KBM-7 (cell line): ENCODE measurements around the gene GATAD2A.
A peak's percentile ranks its signal among the peaks of the same experiment; 100 is the strongest.
"Not testable (repeated sequence)": the region's sequence is repeated elsewhere in the genome, so short reads cannot be mapped to it uniquely, and the experiment has no call there.

Experiments
- DNase-seq: peaks from one replicate; pipeline ENCODE4 v3.0.0-alpha.2; 2015
- in situ Hi-C: fragments of 300-500 bp; cut with MboI; formaldehyde crosslinking; loops from 2 replicates; pipeline ENCODE4 v1.14.3; 2020; ENCODE audit warnings: low sequenced_read_pairs, low pct_unique_long_range_greater_than_20kb, mixed read lengths

The GATAD2A gene, protein sequence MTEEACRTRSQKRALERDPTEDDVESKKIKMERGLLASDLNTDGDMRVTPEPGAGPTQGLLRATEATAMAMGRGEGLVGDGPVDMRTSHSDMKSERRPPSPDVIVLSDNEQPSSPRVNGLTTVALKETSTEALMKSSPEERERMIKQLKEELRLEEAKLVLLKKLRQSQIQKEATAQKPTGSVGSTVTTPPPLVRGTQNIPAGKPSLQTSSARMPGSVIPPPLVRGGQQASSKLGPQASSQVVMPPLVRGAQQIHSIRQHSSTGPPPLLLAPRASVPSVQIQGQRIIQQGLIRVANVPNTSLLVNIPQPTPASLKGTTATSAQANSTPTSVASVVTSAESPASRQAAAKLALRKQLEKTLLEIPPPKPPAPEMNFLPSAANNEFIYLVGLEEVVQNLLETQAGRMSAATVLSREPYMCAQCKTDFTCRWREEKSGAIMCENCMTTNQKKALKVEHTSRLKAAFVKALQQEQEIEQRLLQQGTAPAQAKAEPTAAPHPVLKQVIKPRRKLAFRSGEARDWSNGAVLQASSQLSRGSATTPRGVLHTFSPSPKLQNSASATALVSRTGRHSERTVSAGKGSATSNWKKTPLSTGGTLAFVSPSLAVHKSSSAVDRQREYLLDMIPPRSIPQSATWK

GRCh38 chr19:19404879-19405860 lies at the start of gene GATAD2A:
Gene GATAD2A, plus strand, starts transcription at chr19:19405675. Its CDS starts 59,671 bp downstream, at chr19:19465346.
- in situ Hi-C loops, result no loop called here
- DNase-seq, result peak; percentile 88

- in situ Hi-C loops, result no loop called here
These were observed 49.0 kb upstream of the GATAD2A start for GRCh38 chr19:19356500-19356899.

DNA sequence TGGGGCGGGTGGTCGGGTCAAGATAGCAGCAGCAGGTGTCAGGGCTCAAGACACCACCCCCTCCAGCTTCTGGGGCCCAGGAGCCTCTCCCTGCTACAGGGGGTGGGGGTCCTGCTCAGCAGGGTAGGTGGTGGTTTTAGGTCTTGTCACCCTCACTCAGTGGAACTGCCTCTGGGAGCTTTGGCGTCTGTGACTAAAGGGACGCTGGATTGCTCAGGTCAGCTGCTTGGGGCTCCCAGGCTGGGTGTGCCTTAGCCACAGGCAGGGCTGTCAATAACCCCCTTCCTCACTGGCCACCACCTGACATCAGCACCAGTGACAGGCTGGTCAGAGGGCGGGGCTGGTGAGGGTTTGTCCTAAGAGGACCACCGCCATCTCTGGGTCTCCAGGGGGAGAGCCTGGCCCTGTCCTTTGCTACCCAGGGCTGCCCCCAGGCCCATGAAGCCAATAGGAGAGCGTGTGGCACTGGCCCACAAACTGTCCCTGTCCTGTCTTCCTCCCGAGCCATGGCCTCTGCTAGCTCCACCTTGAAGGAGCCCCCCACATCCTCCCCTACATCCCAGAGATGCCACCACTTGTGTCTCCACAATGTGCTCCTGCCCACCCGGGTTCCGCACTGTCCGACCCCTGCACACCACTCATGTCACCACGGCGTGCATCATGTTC lies 48.4 kb upstream of the GATAD2A start:
- DNase-seq, result no peak
- in situ Hi-C loops, result no loop called here

More at GRCh38 chr19:19356500-19356899, 49.0 kb upstream of the GATAD2A start:
- DNase-seq, result no peak

DNA sequence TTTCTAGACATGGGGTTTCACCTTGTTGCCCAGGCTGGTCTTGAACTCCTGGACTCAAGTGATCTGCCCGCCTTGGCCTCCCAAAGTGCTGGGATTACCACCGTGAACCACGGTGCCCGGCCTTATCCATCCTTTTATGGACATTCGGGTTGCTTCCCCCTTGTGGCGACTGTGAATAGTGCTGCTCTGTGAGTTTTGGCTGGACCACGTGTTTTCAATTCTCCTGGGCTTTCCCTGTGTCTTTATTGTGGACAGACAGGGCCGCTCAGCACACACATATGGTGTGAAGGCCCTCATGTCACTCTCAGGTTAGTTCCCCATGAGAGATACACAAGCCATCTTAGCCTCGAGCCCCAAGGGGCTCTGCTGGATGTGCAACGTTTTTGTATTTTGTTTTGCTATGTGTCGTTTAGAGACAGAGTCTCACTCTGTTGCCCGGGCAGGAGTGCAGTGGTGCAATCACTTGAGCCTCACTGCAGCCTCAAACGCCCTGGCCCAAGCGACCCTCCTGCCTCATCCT lies 44.3 kb upstream of the GATAD2A start:
- DNase-seq, result peak; percentile 92
- in situ Hi-C loops, result no loop called here

- in situ Hi-C loops, result no loop called here
- no peak for DNase-seq
These were observed 43.4 kb upstream of the GATAD2A start for GRCh38 chr19:19362075-19362474.

GRCh38 chr19:19366434-19367396 lies 38.8 kb upstream of the GATAD2A start:
- in situ Hi-C loops, result no loop called here

DNA sequence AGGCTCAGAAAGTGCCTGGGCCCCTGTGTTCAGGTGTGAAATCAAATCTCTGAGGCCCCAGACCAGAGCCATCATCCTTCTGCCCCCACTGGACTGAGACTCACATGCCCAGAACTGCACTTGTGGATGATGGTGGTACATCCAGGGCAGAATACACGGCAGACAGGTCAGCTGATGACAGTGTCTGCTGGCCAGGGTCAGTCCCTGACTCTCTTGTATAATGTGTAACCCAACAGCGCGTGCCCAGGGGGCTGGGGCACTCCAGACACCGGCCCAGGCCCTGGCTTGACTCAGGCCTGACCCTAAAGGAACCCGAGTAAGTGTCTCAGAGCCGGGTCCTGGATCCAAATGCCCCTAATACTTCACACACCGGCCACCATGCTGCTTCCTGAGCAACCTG lies 37.4 kb upstream of the GATAD2A start:
- DNase-seq, result no peak
- in situ Hi-C loops, result no loop called here

More at GRCh38 chr19:19366434-19367396, 38.8 kb upstream of the GATAD2A start:
- DNase-seq, result peak; percentile 91

DNA sequence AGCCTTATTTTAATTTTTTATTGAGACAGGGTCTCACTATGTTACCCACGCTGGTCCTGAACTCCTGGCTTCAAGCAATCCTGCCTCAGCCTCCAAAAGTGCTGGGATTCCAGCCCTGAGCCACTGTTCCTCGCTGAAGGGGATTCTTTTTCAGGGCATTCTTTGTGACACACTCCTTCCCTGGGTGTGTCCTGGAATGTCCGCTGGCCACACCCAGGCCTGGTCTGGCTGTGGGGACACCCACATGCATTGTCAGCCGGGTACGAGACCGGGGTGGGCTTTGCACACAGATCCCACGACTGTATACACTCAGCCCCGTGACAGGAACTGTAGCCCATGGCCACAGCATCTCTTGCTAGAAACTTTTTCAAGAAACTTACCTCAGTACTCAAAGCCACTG lies 34.4 kb upstream of the GATAD2A start:
- DNase-seq, result no peak
- in situ Hi-C loops, result no loop called here

DNA sequence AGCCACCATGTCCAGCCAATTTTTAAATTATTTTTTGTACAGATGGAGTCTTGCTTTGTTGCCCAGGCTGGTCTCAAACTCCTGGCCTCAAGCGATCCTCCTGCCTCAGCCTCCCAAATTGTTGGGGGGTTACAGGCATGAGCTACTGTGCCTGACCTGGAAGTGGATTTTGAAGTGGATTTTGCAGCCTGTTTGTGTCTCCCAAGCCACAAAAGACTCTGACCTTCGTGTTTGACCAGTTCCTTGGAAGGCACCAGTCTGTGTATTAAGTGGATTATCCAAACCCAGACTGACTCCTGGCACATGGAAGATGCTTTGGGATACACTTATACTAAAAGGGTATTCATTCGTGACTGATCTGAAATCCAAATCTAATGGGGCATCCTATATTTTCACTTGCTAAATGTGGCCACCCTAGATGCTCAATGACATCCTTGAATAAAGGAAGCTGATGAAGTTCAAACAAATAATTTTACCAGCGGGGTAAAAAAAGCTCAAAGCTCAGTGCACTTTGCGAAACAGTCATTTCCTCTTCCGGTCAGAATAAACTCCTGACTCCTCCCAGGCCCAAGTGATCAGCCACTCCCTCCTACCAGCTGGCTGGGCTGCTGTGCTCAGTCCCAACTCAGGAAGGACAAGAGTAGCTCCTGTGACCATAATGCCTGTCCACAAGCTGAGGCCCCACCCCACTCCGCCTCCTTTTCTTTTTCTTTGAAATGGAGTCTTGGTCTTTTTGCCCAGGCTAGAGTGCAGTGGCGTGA lies 32.6 kb upstream of the GATAD2A start:
- in situ Hi-C loops, result no loop called here
- peak; percentile 85 for DNase-seq

- DNase-seq, result no peak
- in situ Hi-C loops, result no loop called here
These were observed 25.9 kb upstream of the GATAD2A start for GRCh38 chr19:19379527-19379926.

DNA sequence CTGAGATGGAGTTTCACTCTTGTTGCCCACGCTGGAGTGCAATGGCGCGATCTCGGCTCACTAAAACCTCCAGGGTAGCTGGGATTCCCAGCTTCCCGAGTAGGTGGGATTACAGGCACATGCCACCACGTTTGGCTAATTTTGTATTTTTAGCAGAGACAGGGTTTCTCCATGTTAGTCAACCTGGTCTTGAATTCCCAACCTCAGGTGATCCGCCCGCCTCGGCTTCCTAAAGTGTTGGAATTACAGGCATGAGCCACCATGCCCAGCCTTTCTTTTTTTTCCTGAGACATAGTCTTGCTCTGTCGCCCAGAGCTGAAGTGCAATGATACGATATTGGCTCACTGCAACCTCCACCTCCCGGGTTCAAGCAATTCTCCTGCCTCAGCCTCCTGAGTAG lies 25.2 kb upstream of the GATAD2A start:
- in situ Hi-C loops, DNase-seq: not testable (repeated sequence)

GRCh38 chr19:19381007-19381926 lies 24.2 kb upstream of the GATAD2A start:
- in situ Hi-C loops, result no loop called here
- no peak for DNase-seq

DNA sequence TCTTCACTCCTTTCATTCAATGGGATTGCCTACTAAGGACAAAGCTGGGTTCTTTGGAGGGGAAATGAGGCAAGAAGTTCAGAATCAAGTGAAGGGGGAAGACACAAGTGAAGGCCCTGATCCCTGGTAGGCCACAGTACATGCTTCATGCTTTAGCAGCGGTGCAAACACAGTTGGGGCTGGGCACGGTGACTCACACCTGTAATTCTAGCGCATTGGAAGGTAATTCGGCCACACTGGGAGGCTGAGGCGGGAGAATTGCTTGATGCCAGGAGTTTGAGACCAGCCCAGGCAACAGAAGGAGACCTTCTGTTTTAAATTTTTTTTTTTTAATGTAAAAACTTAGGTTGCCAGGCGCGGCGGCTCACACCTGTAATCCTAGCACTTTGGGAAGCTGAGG lies 23.4 kb upstream of the GATAD2A start:
- DNase-seq, result no peak
- in situ Hi-C loops, result no loop called here

DNA sequence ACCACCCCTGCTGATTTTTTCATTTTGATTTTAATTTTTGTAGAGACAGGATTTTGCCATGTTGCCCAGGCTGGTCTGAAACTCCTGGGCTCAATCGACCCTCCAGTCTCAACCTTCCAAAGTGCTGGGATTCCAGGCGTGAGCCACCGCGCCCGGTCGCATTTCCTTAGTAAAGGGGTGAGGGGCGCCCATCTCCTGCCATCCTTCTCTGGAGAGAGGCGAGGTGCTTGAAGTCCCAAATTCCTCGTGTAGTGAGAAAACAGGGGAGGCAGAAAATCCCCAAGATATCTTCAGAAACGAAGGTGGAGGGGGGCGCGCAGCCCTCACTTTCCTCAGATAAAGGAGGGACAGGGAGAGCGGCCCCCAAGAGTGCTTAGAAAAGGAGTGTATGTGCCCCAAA lies 21.0 kb upstream of the GATAD2A start:
- no peak for DNase-seq
- in situ Hi-C loops, result no loop called here

DNA sequence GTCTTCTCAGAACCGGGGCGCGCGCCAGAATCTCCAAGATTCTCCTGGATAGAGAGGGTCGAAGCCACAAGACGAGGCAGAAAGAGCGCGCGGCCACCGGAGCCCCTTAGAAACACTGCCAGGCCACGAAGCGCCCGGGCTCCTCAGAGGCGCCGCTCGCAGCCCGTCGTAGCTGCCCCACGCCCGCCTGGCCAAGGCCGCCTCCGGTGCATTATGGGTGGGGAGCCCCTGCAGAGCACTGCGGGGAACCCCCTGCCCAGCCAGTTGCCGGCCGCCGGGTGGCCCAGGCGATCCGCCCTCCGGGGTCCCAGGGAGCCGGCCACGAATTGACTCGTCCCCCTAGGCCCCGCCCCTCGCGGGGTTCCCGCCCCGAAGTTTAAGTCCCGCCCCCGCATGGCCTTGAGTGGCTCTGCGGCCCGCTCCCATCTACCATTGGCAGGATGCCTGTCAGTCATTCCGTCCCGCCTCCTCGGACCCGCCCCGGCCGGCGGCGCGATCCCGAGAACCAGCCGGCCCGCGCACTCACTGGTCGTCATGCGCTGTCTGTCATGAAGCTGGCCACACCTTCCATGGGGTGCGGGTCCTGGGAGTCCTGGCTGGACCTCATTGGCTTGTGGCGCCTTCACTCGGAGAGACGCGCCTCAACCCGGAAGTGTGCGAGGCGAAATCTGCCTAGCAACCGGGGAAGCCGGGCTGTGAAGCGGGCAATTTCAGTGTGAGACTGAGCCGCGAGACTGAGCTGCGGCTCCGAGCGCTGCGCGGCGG lies 20.2 kb upstream of the GATAD2A start:
- DNase-seq, result peak; percentile 100
- in situ Hi-C loops, result no loop called here
